Colonic mucosa (tissue), 4 donors: Measurements from ENCODE around the gene UBE2R2. TPM values are rescaled to one million over a fixed set of nuclear protein-coding genes. Genes with fewer than 3 reads are reported as not detected.
"Not testable (repeated sequence)": the region's sequence is repeated elsewhere in the genome, so short reads cannot be mapped to it uniquely, and the experiment has no call there.

ENCODE experiments used
- DNase-seq: peaks from one replicate; pipeline ENCODE4 v3.0.0-alpha.2; 2020
- H3K27ac ChIP-seq: fragments of 200-600 bp; one replicate; pipeline ENCODE4 v1.8.0; 2021
- H3K27me3 ChIP-seq: fragments of 200-600 bp; one replicate; pipeline ENCODE4 v1.8.0; 2021
- H3K36me3 ChIP-seq: fragments of 200-600 bp; one replicate; pipeline ENCODE4 v1.8.0; 2021
- H3K4me1 ChIP-seq: fragments of 200-600 bp; one replicate; pipeline ENCODE4 v1.8.0; 2021; ENCODE audit warnings: mild to moderate bottlenecking
- H3K4me3 ChIP-seq: fragments of 200-600 bp; one replicate; pipeline ENCODE4 v1.8.0; 2021
- H3K9ac ChIP-seq, 2 donors: one replicate each; pipeline ENCODE4 v1.7.0; 2013; ENCODE audit warnings: control low read depth in 2 of 2, low read depth in 2 of 2, low read length in 2 of 2
- H3K9me3 ChIP-seq: fragments of 200-600 bp; one replicate; pipeline ENCODE4 v1.8.0; 2021
- intact Hi-C: fragments of 100-400 bp; cut with DNase I; formaldehyde crosslinking; loops from one replicate; pipeline ENCODE4 v1.14.1; 2022
- total RNA-seq, 2 donors: library from RNA; stranded (reverse); fragmentation: NEBNext Ultra II Directional in 1 of 2; extraction: Animal tissue kit (Norgen Biotek cat#: 25700) in 1 of 2; gene quantifications; one replicate each; pipeline ENCODE4 v1.2.1, GENCODE V29; 2021
- TF ChIP-seq, protein P1 (sequence below): fragments of 200-600 bp; IDR thresholded peaks from one replicate; pipeline ENCODE4 v1.8.0; 2022; ENCODE audit warnings: antibody characterized with exemption, mild to moderate bottlenecking
- donor health status: healthy.
- donor health status: DM: no; HTN: no; CAD: no.
- donor health status: DM: no; HTN: no; CAD: no.

The UBE2R2 gene
- total RNA-seq, 2 donors from 2014 or later: 31.4 to 46.0 TPM

DNA sequence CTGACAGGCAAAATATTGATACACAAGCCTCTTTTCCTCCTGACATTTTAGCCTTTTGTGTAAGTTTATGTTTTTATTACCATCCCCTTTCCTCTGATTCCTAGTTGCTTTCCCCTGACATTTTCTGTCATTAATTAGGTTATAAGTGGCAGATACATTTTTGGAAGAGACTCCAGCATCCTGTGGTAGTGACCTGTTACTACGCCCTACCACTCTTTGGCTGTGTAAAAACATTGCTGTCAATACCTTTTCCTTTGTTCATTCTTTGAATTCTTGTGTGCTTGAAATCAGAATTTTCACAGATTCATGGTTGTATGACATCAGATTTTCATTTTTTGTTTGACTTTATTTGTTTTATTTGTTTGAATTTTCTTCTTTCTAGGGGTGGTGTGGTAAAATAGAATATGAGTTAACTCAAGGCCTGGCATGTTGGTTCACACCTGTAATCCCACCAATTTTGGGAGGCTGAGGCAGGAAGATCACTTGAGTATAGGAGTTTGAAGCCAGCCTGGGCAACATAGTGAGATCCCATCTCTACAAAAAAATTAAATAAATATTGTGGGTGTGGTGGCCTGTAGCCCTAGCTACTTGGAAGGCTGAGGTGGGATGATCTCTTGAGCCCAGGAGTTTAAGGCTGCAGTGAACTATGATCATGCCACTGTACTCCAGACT is 43.4 kb downstream of the UBE2R2 start:
- TF ChIP-seq, protein P1, sequence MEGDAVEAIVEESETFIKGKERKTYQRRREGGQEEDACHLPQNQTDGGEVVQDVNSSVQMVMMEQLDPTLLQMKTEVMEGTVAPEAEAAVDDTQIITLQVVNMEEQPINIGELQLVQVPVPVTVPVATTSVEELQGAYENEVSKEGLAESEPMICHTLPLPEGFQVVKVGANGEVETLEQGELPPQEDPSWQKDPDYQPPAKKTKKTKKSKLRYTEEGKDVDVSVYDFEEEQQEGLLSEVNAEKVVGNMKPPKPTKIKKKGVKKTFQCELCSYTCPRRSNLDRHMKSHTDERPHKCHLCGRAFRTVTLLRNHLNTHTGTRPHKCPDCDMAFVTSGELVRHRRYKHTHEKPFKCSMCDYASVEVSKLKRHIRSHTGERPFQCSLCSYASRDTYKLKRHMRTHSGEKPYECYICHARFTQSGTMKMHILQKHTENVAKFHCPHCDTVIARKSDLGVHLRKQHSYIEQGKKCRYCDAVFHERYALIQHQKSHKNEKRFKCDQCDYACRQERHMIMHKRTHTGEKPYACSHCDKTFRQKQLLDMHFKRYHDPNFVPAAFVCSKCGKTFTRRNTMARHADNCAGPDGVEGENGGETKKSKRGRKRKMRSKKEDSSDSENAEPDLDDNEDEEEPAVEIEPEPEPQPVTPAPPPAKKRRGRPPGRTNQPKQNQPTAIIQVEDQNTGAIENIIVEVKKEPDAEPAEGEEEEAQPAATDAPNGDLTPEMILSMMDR: no peak
- Histone ChIP-seq H3K9ac (no peak overlapping the region), H3K4me1 (no peaks in the 10 kb centered on the region), H3K27ac (no peak overlapping the region), H3K27me3 (no peaks in the 10 kb centered on the region), H3K36me3 (no peaks in the 10 kb centered on the region), H3K9me3 (no peaks in the 10 kb centered on the region), H3K4me3 (no peak overlapping the region)
- intact Hi-C loops: no loop called here
- DNase-seq: no peak

GRCh38 chr9:33861917-33862453 is 45.0 kb downstream of the UBE2R2 start:
- no peak overlapping the region for H3K4me3 ChIP-seq
- H3K9ac ChIP-seq: no peak overlapping the region
- no peaks in the 10 kb centered on the region for H3K36me3 ChIP-seq
- intact Hi-C loops: no loop called here
- no peaks in the 10 kb centered on the region for H3K9me3 ChIP-seq
- peak overlapping the region; percentile 4 for H3K27ac ChIP-seq
- peak; percentile 61 for DNase-seq
- TF ChIP-seq, protein P1: no peak
- H3K4me1 ChIP-seq: no peaks in the 10 kb centered on the region
- H3K27me3 ChIP-seq: no peaks in the 10 kb centered on the region

DNA sequence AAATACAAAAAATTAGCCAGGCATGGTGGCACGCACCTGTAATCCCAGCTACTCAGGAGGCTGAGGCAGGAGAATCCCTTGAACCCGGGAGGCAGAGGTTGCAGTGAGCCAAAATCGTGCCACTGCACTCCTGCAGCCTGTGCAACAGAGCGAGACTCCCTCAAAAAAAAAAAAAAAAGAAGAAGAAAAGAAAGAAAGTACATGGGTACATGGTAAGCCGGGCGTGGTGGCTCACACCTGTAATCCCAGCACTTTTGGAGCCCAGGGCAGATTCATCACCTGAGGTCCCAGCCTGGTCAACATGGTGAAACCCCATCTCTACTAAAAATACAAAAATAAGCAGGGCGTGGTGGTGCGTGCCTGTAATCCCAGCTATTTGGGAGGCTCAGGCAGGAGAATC is 46.1 kb downstream of the UBE2R2 start:
- H3K4me1 ChIP-seq, H3K9me3 ChIP-seq, H3K4me3 ChIP-seq, H3K27ac ChIP-seq, H3K27me3 ChIP-seq, DNase-seq, intact Hi-C loops, H3K9ac ChIP-seq, H3K36me3 ChIP-seq: not testable (repeated sequence)

GRCh38 chr9:33867747-33868439 is 50.9 kb downstream of the UBE2R2 start:
- TF ChIP-seq, protein P1: no peak
- intact Hi-C loops: no loop called here
- H3K9ac ChIP-seq: no peak overlapping the region
- H3K4me1 ChIP-seq: no peaks in the 10 kb centered on the region
- no peaks in the 10 kb centered on the region for H3K27me3 ChIP-seq
- H3K27ac ChIP-seq: no peak overlapping the region
- peak; percentile 35 for DNase-seq
- H3K4me3 ChIP-seq: no peak overlapping the region
- no peaks in the 10 kb centered on the region for H3K36me3 ChIP-seq
- H3K9me3 ChIP-seq: no peaks in the 10 kb centered on the region

GRCh38 chr9:33868440-33868973 is 51.5 kb downstream of the UBE2R2 start:
- H3K9ac ChIP-seq: no peak overlapping the region
- H3K36me3 ChIP-seq: no peaks in the 10 kb centered on the region
- no peaks in the 10 kb centered on the region for H3K9me3 ChIP-seq
- TF ChIP-seq, protein P1: no peak
- H3K4me3 ChIP-seq: no peak overlapping the region
- no peaks in the 10 kb centered on the region for H3K4me1 ChIP-seq
- no peak overlapping the region for H3K27ac ChIP-seq
- H3K27me3 ChIP-seq: no peaks in the 10 kb centered on the region
- intact Hi-C loops: no loop called here
- DNase-seq: no peak

- H3K4me3 ChIP-seq, intact Hi-C loops, H3K27me3 ChIP-seq, H3K9ac ChIP-seq, H3K4me1 ChIP-seq, H3K36me3 ChIP-seq, H3K9me3 ChIP-seq, H3K27ac ChIP-seq, DNase-seq: not testable (repeated sequence)
Observed at GRCh38 chr9:33869243-33869642, 52.3 kb downstream of the UBE2R2 start.
